WTC11 (cell line): Measurements from ENCODE around the gene DAPK1. TPM values are rescaled to one million over a fixed set of nuclear protein-coding genes. Genes with fewer than 3 reads are reported as not detected.

ENCODE experiments used
- ATAC-seq: fragments of 200-7000 bp; cut with Tn5 transposase; 2 replicates; pipeline ENCODE4 v1.10.0; 2021; ENCODE audit warnings: mild to moderate bottlenecking, moderate library complexity
- CTCF ChIA-PET: fragments of 300-600 bp; sonication (Branson Sonifier 250); formaldehyde crosslinking; loops from one replicate; lab custom pipeline; 2021; ENCODE audit warnings: antibody characterized with exemption; lab: Charles Lee
- POLR2A ChIA-PET: fragments of 350-600 bp; sonication (Branson Sonifier 250); formaldehyde crosslinking; loops from one replicate; lab custom pipeline; 2021; ENCODE audit warnings: antibody characterized with exemption; lab: Charles Lee
- DNase-seq: peaks from one replicate; pipeline ENCODE4 v3.0.0; 2021; ENCODE audit warnings: low spot score
- H3K27ac Mint-ChIP-seq: 2 replicates; pipeline ENCODE4 v1.8.0; 2021; ENCODE audit warnings: mixed read lengths
- H3K27me3 Mint-ChIP-seq: 2 replicates; pipeline ENCODE4 v1.8.0; 2021; ENCODE audit warnings: low read depth, mild to moderate bottlenecking, moderate library complexity, mixed read lengths
- H3K36me3 Mint-ChIP-seq: 2 replicates; pipeline ENCODE4 v1.8.0; 2021; ENCODE audit warnings: mixed read lengths
- H3K4me1 Mint-ChIP-seq: 2 replicates; pipeline ENCODE4 v1.8.0; 2022; ENCODE audit warnings: mixed read lengths
- H3K4me3 Mint-ChIP-seq: 2 replicates; pipeline ENCODE4 v1.8.0; 2021; ENCODE audit warnings: mild to moderate bottlenecking, moderate library complexity, mixed read lengths
- H3K9me3 Mint-ChIP-seq: 2 replicates; pipeline ENCODE4 v1.8.0; 2021; ENCODE audit warnings: mixed read lengths
- AFF4 ChIP-seq: sonication (generic); formaldehyde crosslinking; IDR thresholded peaks from 2 replicates; pipeline ENCODE4 v1.8.1; 2023; ENCODE audit warnings: mild to moderate bottlenecking, missing genetic modification reagents, borderline replicate concordance
- CREB1 ChIP-seq: sonication (generic); formaldehyde crosslinking; IDR thresholded peaks from 2 replicates; pipeline ENCODE4 v1.8.0; 2023; ENCODE audit warnings: mild to moderate bottlenecking, missing genetic modification reagents
- ESRRA ChIP-seq: sonication (generic); formaldehyde crosslinking; IDR thresholded peaks from 2 replicates; pipeline ENCODE4 v1.8.1; 2022; ENCODE audit warnings: mild to moderate bottlenecking, missing genetic modification reagents, borderline replicate concordance
- GABPB1 ChIP-seq: sonication (generic); formaldehyde crosslinking; IDR thresholded peaks from 2 replicates; pipeline ENCODE4 v1.8.1; 2023; ENCODE audit warnings: mild to moderate bottlenecking, missing genetic modification reagents
- GTF2I ChIP-seq: fragments of 250-450 bp; sonication (Bioruptor Pico); conservative IDR thresholded peaks from 2 replicates; pipeline ENCODE4 v1.4.0; 2021; ENCODE audit warnings: mild to moderate bottlenecking
- JUN ChIP-seq: sonication (generic); formaldehyde crosslinking; IDR thresholded peaks from 2 replicates; pipeline ENCODE4 v1.8.0; 2023; ENCODE audit warnings: mild to moderate bottlenecking, missing genetic modification reagents
- NFYB ChIP-seq: sonication (generic); formaldehyde crosslinking; conservative IDR thresholded peaks from 2 replicates; pipeline ENCODE4 v1.8.0; 2022; ENCODE audit warnings: low read depth, missing genetic modification reagents
- NR2C2 ChIP-seq: sonication (generic); formaldehyde crosslinking; IDR thresholded peaks from 2 replicates; pipeline ENCODE4 v1.8.0; 2022; ENCODE audit warnings: mild to moderate bottlenecking, missing genetic modification reagents
- OVOL2 ChIP-seq: fragments of 250-450 bp; sonication (Bioruptor Pico); IDR thresholded peaks from 2 replicates; pipeline ENCODE4 v1.9.0; 2021; ENCODE audit warnings: mild to moderate bottlenecking, borderline replicate concordance
- STAT6 ChIP-seq: sonication (generic); formaldehyde crosslinking; conservative IDR thresholded peaks from 2 replicates; pipeline ENCODE4 v1.8.1; 2023; ENCODE audit warnings: mild to moderate bottlenecking, low read depth, missing genetic modification reagents, moderate library complexity
- TCF7 ChIP-seq: sonication (generic); formaldehyde crosslinking; IDR thresholded peaks from 2 replicates; pipeline ENCODE4 v1.8.0; 2022; ENCODE audit warnings: mild to moderate bottlenecking, low read depth, missing genetic modification reagents, moderate library complexity
- ZBTB21 ChIP-seq: sonication (generic); formaldehyde crosslinking; IDR thresholded peaks from 2 replicates; pipeline ENCODE4 v1.8.1; 2023; ENCODE audit warnings: mild to moderate bottlenecking, missing genetic modification reagents, borderline replicate concordance
- ZNF232 ChIP-seq: sonication (generic); formaldehyde crosslinking; IDR thresholded peaks from 2 replicates; pipeline ENCODE4 v1.8.0; 2022; ENCODE audit warnings: mild to moderate bottlenecking, missing genetic modification reagents
- ZNF317 ChIP-seq: sonication (generic); formaldehyde crosslinking; IDR thresholded peaks from 2 replicates; pipeline ENCODE4 v1.8.1; 2023; ENCODE audit warnings: low read depth, mild to moderate bottlenecking, moderate library complexity, missing genetic modification reagents, borderline replicate concordance
- ZNF423 ChIP-seq: fragments of 250-450 bp; sonication (Bioruptor Pico); IDR thresholded peaks from 2 replicates; pipeline ENCODE4 v2.1.2; 2022; ENCODE audit warnings: mild to moderate bottlenecking, moderate library complexity
- ZNF425 ChIP-seq: fragments of 250-450 bp; sonication (Bioruptor Pico); conservative IDR thresholded peaks from 2 replicates; pipeline ENCODE4 v1.9.0; 2021; ENCODE audit warnings: mild to moderate bottlenecking
- ZNF671 ChIP-seq: fragments of 250-450 bp; sonication (Bioruptor Pico); IDR thresholded peaks from 2 replicates; pipeline ENCODE4 v1.8.0; 2021; ENCODE audit warnings: mild to moderate bottlenecking
- total RNA-seq: library from RNA; stranded (reverse); gene quantifications from 3 replicates; pipeline ENCODE4 v1.2.3, GENCODE V29; 2021
- TF ChIP-seq, protein P1 (sequence below): sonication (generic); formaldehyde crosslinking; IDR thresholded peaks from 2 replicates; pipeline ENCODE4 v1.8.1; 2023; ENCODE audit warnings: mild to moderate bottlenecking, missing genetic modification reagents
- TF ChIP-seq, protein P2 (sequence below): sonication (generic); formaldehyde crosslinking; IDR thresholded peaks from 2 replicates; pipeline ENCODE4 v1.8.1; 2022; ENCODE audit warnings: mild to moderate bottlenecking, moderate library complexity, missing genetic modification reagents
- TF ChIP-seq, protein P3 (sequence below): sonication (generic); formaldehyde crosslinking; IDR thresholded peaks from 2 replicates; pipeline ENCODE4 v1.8.0; 2023; ENCODE audit warnings: missing genetic modification reagents
- TF ChIP-seq, protein P4 (sequence below): sonication (generic); formaldehyde crosslinking; IDR thresholded peaks from 2 replicates; pipeline ENCODE4 v1.8.1; 2023; ENCODE audit warnings: mild to moderate bottlenecking, moderate library complexity, missing genetic modification reagents

Gene DAPK1
- total RNA-seq, 1 experiment from 2014 or later = 129 TPM

GRCh38 chr9:87492642-87493041 is 5.0 kb upstream of the DAPK1 start:
- H3K9me3 Mint-ChIP-seq = no peaks in the 10 kb centered on the region
- DNase-seq (no peak), ATAC-seq (no peak)
- H3K36me3 Mint-ChIP-seq = no peaks in the 10 kb centered on the region
- H3K27me3 Mint-ChIP-seq = peaks cover 16% of the 10 kb centered on the region
- H3K27ac Mint-ChIP-seq = no peak overlapping the region
- ChIA-PET POLR2A (no interaction called here), CTCF (no interaction called here)
- H3K4me1 Mint-ChIP-seq = peaks cover 21% of the 10 kb centered on the region
- H3K4me3 Mint-ChIP-seq = no peak overlapping the region
- TF ChIP-seq GABPB1 (CRISPR knock-in tag) = no peak
- TF ChIP-seq JUN (CRISPR knock-in tag) = no peak
- TF ChIP-seq ZBTB21 = no peak
- TF ChIP-seq, protein P1, sequence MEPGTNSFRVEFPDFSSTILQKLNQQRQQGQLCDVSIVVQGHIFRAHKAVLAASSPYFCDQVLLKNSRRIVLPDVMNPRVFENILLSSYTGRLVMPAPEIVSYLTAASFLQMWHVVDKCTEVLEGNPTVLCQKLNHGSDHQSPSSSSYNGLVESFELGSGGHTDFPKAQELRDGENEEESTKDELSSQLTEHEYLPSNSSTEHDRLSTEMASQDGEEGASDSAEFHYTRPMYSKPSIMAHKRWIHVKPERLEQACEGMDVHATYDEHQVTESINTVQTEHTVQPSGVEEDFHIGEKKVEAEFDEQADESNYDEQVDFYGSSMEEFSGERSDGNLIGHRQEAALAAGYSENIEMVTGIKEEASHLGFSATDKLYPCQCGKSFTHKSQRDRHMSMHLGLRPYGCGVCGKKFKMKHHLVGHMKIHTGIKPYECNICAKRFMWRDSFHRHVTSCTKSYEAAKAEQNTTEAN (CRISPR knock-in tag) = no peak
- TF ChIP-seq ZNF317 = no peak
- TF ChIP-seq STAT6 = no peak
- no peak for TF ChIP-seq ZNF232 (CRISPR knock-in tag)
- no peak for TF ChIP-seq ESRRA (CRISPR knock-in tag)
- TF ChIP-seq NR2C2 (CRISPR knock-in tag) = no peak
- TF ChIP-seq, protein P2, sequence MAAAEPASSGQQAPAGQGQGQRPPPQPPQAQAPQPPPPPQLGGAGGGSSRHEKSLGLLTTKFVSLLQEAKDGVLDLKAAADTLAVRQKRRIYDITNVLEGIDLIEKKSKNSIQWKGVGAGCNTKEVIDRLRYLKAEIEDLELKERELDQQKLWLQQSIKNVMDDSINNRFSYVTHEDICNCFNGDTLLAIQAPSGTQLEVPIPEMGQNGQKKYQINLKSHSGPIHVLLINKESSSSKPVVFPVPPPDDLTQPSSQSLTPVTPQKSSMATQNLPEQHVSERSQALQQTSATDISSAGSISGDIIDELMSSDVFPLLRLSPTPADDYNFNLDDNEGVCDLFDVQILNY (CRISPR knock-in tag) = no peak
- TF ChIP-seq, all 79 proteins: peak for 0

DNA sequence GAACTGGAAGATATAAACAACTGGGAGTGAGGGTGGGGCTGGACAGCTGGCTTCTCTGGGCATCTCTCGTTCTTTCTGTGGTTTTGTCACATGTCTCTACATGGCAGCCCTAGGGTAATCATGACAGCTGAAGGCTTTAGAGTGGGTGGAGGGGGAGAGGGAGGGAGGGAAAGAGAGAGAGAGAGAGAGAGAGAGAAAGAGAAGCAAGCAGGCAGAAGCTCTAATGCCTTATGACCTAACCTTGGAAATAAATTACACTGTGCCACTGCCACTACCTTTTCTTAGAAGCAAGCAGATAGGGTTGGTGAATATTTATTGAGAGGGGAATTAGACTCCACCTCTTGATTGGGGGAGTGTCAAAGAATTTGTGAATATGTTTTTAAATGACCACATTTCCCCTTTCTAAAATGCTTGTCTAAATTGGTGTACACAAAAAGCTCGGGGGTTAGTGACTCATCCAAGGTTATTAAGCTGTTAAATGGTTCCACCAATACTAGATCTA is 2.6 kb upstream of the DAPK1 start:
- H3K36me3 Mint-ChIP-seq = peaks cover 4% of the 10 kb centered on the region; the same call in 1 of the 2 replicates
- H3K27me3 Mint-ChIP-seq = peaks cover 16% of the 10 kb centered on the region
- POLR2A ChIA-PET = no interaction called here
- no peak overlapping the region for H3K27ac Mint-ChIP-seq
- peaks cover 32% of the 10 kb centered on the region for H3K4me1 Mint-ChIP-seq
- no peak for DNase-seq
- ATAC-seq = no peak
- no peaks in the 10 kb centered on the region for H3K9me3 Mint-ChIP-seq
- no peak overlapping the region for H3K4me3 Mint-ChIP-seq
- CTCF ChIA-PET = interaction anchor here (1.2 kb wide), 1 partner anchor 232 kb away, joined by 3 read pairs; no protein-coding TSS in a partner anchor
- TF ChIP-seq ZNF423 (no peak), GTF2I (no peak), ZNF232 (CRISPR knock-in tag) (no peak), OVOL2 (CRISPR knock-in tag) (no peak), AFF4 (CRISPR knock-in tag) (no peak), ZNF671 (CRISPR knock-in tag) (no peak), NFYB (no peak), ZNF425 (no peak), TCF7 (no peak), CREB1 (CRISPR knock-in tag) (no peak)
- TF ChIP-seq, protein P3, sequence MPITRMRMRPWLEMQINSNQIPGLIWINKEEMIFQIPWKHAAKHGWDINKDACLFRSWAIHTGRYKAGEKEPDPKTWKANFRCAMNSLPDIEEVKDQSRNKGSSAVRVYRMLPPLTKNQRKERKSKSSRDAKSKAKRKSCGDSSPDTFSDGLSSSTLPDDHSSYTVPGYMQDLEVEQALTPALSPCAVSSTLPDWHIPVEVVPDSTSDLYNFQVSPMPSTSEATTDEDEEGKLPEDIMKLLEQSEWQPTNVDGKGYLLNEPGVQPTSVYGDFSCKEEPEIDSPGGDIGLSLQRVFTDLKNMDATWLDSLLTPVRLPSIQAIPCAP (CRISPR knock-in tag) = no peak
- TF ChIP-seq, protein P4, sequence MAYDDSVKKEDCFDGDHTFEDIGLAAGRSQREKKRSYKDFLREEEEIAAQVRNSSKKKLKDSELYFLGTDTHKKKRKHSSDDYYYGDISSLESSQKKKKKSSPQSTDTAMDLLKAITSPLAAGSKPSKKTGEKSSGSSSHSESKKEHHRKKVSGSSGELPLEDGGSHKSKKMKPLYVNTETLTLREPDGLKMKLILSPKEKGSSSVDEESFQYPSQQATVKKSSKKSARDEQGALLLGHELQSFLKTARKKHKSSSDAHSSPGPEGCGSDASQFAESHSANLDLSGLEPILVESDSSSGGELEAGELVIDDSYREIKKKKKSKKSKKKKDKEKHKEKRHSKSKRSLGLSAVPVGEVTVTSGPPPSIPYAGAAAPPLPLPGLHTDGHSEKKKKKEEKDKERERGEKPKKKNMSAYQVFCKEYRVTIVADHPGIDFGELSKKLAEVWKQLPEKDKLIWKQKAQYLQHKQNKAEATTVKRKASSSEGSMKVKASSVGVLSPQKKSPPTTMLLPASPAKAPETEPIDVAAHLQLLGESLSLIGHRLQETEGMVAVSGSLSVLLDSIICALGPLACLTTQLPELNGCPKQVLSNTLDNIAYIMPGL (CRISPR knock-in tag) = no peak
